ENCODE data around the gene PPP2R3B. TPM values are rescaled to one million over a fixed set of nuclear protein-coding genes. Genes with fewer than 3 reads are reported as not detected.

Gene PPP2R3B
- total and polyA plus RNA-seq, 2 donors (not counting 1 experiment from before 2014, with no cell fraction given), result 43.3 to 47.6 TPM

DNA sequence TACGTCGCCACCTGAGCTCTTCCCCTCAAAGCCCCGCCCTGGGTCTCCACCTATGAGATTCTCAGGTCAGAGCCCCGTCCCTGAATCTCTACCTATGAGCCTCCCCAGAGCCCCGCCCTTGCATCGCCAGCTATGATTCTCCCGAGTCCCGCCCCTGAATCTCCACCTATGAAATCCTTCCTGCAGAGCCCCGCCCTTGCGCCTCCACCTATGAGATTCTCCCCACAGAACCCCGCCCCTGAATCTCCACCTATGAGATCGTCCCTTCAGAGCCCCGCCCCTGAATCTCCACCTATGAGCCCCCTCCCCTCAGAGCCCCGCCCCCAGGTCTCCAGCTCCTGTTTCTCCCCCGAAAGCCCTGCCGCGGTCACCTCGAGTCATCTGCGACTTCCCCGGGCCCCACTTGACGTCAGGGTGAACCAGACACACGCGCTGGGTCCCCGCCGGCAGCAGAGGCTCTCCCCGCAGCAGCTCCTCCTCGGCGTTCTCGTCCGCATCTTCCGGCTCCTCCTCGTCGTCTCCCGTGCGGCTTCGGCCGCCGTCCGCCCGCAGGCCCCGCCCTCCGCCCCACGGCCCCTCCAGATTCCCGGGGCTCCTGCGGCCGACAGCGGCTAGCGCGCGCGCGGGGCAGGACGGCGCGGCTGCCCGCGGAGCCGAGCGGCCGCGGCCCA is 68.5 kb downstream of the PPP2R3B start:
- H4K20me1 ChIP-seq (ENCODE audit: control insufficient read depth, insufficient read depth, low read length, poor library complexity, severe bottlenecking), result peaks cover 14% of the 10 kb centered on the region
- under 1% methylated on average over 60 of the region's 61 CpGs for WGBS (ENCODE audit: insufficient coverage)
- H3K79me2 ChIP-seq (ENCODE audit: control insufficient read depth, insufficient read depth, low read length), result peaks cover 18% of the 10 kb centered on the region
- H2AFZ ChIP-seq (ENCODE audit: insufficient read depth, low read depth, low read length, poor library complexity, severe bottlenecking), result peak overlapping the region; percentile 60
- peak overlapping the region; percentile 99 for H3K27ac Mint-ChIP-seq
- H3K4me1 Mint-ChIP-seq, result peaks cover 25% of the 10 kb centered on the region
- H3K4me3 ChIP-seq (ENCODE audit: control extremely low read depth in 1 of 5, extremely low read depth in 1 of 5, insufficient read depth in 1 of 5, low read depth in 2 of 5, low read length in 4 of 5), result peak overlapping the region in 4 of 5 experiments; percentile 70 to 91 (median 78)
- H3K27me3 ChIP-seq (replicated peaks in 1 of 4; ENCODE audit: control extremely low read depth in 1 of 4, control insufficient read depth in 3 of 4, insufficient read depth in 4 of 4, low read length in 3 of 4), result peaks cover 0 to 11% (median 0%) of the 10 kb centered on the region in 4 experiments
- TF ChIP-seq EZH2 (IDR thresholded peaks at IDR 0.05; ENCODE audit: borderline replicate concordance, insufficient read depth, low read depth, low read length, poor library complexity, severe bottlenecking), result no peak
- TF ChIP-seq, protein P1, sequence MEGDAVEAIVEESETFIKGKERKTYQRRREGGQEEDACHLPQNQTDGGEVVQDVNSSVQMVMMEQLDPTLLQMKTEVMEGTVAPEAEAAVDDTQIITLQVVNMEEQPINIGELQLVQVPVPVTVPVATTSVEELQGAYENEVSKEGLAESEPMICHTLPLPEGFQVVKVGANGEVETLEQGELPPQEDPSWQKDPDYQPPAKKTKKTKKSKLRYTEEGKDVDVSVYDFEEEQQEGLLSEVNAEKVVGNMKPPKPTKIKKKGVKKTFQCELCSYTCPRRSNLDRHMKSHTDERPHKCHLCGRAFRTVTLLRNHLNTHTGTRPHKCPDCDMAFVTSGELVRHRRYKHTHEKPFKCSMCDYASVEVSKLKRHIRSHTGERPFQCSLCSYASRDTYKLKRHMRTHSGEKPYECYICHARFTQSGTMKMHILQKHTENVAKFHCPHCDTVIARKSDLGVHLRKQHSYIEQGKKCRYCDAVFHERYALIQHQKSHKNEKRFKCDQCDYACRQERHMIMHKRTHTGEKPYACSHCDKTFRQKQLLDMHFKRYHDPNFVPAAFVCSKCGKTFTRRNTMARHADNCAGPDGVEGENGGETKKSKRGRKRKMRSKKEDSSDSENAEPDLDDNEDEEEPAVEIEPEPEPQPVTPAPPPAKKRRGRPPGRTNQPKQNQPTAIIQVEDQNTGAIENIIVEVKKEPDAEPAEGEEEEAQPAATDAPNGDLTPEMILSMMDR (IDR thresholded peaks at IDR 0.05), result no peak
- H3K27ac ChIP-seq (ENCODE audit: low read length in 2 of 2), result peak overlapping the region; percentile 95 to 96
- intact Hi-C loops (cut with micrococcal nuclease), result loop anchor here (1.0 to 5.0 kb wide), 3 partner anchors 35 to 1274 kb away; partner anchors contain the start of gene AKAP17A
- ChIA-PET POLR2A (no interaction called here), CTCF (no interaction called here)
- H3K27me3 Mint-ChIP-seq, result peaks cover 3% of the 10 kb centered on the region
- H3K9ac ChIP-seq (ENCODE audit: low read length), result peak overlapping the region; percentile 92
- H3K4me1 ChIP-seq (ENCODE audit: control insufficient read depth in 2 of 2, insufficient read depth in 2 of 2, low read length in 2 of 2), result peaks cover 16 to 33% of the 10 kb centered on the region in 2 donors
- H3K9me3 ChIP-seq (ENCODE audit: control extremely low read depth in 1 of 3, control insufficient read depth in 2 of 3, insufficient read depth in 1 of 3, low read length in 2 of 3), result peaks cover 0 to 15% (median 0%) of the 10 kb centered on the region in 3 donors
- DNase-seq, result peak; percentile 99
- H3K4me2 ChIP-seq (replicated peaks; ENCODE audit: low read depth, low read length, poor library complexity, severe bottlenecking), result peak overlapping the region; percentile 86
- peaks cover 0 to 20% of the 10 kb centered on the region in 2 experiments for H3K36me3 ChIP-seq (replicated peaks in 1 of 2; ENCODE audit: control extremely low read depth in 1 of 2, control insufficient read depth in 1 of 2, extremely low read depth in 1 of 2, insufficient read depth in 2 of 2, low read length in 1 of 2)
- no peaks in the 10 kb centered on the region for H3K9me3 Mint-ChIP-seq (ENCODE audit: insufficient read depth)
- peak overlapping the region; percentile 91 for H3K4me3 Mint-ChIP-seq
- peak; percentile 60 for ATAC-seq (ENCODE audit: low read depth)
